Left lobe of liver (tissue), 2 donors: ENCODE data around the gene ARMC10. TPM values are rescaled to one million over a fixed set of nuclear protein-coding genes. Genes with fewer than 3 reads are reported as not detected.
"Not testable (repeated sequence)": the region's sequence is repeated elsewhere in the genome, so short reads cannot be mapped to it uniquely, and the experiment has no call there.

Experiments
- ATAC-seq: fragments of 200-7000 bp; cut with Tn5 transposase; one replicate; pipeline ENCODE4 v1.9.1; 2020; ENCODE audit warnings: mild to moderate bottlenecking, moderate library complexity
- DNase-seq: peaks from one replicate; pipeline ENCODE4 v3.0.0-alpha.2; 2020; ENCODE audit warnings: low spot score
- total RNA-seq: library from RNA; stranded (reverse); gene quantifications from one replicate; pipeline ENCODE4 v1.2.1, GENCODE V29; 2021
- donor health status: DM: no; HTN: no; CAD: no; lungs with moderate emphysema.
- donor health status: DM: no; HTN: yes; CAD: no.

ARMC10 gene
- total RNA-seq, 1 donor from 2014 or later = 15.8 TPM

DNA sequence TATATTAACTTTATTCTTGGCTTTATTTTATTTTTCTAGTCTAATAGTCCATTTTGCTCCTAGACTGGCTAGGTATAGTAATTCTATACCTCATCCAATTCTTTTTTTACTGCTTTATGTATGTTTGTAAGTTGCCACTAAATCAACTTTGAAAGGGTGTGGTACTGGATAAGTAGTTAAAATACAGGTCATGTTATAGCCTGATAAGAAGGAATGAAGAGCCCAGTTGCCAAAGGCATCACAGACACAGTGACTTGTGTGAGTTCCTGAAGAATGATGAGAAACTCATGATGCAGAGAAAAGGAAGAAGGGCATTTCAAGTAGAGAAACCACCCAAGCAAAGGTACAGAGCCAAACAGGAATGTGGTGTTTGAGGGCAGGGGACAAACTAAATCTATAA is 46.7 kb downstream of the ARMC10 start:
- no peak for DNase-seq
- ATAC-seq = no peak

- DNase-seq (no peak), ATAC-seq (no peak)
Measured at GRCh38 chr7:103123529-103123928, 48.6 kb downstream of the ARMC10 start.

GRCh38 chr7:103124429-103124979 is 49.6 kb downstream of the ARMC10 start:
- DNase-seq (no peak), ATAC-seq (no peak)

- no peak for DNase-seq
- ATAC-seq = no peak
Measured at GRCh38 chr7:103127006-103127405, 52.1 kb downstream of the ARMC10 start.

GRCh38 chr7:103129702-103130549 is 55.0 kb downstream of the ARMC10 start:
- ATAC-seq (peak; percentile 46), DNase-seq (no peak)

DNA sequence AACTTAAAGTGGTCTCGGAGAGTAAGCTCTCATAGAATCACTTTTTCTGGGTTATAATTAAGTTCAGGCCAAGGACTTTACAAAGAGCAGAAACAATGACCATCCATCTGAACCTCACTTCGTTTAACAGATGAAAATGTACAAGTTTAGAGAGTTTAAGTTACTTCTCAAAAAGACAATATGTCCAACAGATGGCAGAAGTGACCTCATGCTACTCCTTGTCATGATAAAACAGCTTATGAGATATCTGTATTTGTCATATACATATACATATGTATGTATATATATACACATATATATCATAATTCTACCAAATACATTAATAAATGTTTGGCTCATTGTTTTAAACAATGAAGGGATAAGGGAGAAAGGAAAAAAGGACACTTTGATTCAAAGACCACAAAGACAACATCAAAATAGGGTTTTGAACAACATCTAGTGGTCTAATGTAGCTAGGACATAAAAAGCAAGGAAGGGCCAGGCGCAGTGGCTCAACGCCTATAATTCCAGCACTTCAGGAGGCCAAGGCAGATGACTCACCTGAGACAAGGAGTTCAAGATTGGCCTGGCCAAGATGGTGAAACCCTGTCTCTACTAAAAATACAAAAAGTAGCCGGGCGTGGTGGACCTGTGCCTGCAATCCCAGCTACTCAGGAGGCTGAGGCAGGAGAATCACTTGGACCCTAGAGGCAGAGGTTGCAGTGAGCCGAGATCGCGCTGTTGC is 56.1 kb downstream of the ARMC10 start:
- no peak for ATAC-seq
- no peak for DNase-seq

DNA sequence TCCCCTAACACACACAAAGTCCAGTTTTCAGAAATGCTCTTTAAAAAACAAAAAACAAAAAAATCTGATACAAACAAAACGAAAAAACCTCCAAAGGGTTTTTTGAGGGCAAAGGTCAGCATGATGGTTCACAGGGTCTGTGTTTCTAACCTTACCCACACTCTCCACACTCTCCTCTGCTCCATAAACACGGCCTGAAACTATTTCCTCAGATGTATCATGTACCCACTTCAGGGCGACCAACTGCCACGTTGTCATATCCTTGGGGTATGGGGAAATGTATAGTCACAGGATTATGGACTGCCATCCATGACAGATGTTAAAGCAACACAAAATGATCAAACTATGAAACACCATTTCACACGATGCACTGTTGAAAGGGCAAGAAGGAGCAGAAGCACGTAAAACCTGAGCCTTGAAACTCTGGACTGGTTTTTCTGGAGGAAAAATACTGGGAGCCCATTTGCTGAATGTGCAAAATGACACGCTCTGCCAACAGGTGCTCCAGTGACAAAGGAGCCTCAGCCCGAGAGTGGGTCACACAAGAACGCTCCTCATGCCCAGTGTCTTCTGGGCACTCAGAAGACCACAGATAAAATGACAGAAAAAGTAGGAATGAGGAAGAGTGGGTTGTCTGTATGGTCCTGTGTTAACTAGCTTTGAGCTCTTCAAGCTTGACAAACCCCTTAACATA is 58.2 kb downstream of the ARMC10 start:
- ATAC-seq = no peak
- DNase-seq = no peak

- DNase-seq (no peak), ATAC-seq (no peak)
Measured at GRCh38 chr7:103134836-103135554, 60.1 kb downstream of the ARMC10 start.

GRCh38 chr7:103140061-103140460 is 65.1 kb downstream of the ARMC10 start:
- no peak for DNase-seq
- ATAC-seq = no peak

DNA sequence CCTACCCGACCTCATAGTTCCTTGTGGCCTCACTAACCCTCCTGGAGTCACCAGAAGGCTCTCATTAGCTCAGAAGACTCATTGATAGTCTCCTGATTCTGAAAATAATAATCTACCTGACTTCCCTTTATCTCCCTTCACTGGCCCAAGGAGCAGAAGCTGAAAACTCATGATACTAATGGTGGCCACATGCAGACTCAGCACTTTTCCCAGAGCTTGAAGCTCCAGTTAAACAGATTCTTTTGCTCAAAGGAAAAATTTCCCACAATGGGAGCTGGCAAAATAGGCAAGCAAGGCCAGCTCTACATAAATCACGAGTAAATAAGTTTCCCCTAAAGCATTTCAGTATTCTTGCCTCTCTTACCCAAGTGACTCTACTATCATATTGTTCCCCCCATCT is 65.7 kb downstream of the ARMC10 start:
- DNase-seq (no peak), ATAC-seq (no peak)

DNA sequence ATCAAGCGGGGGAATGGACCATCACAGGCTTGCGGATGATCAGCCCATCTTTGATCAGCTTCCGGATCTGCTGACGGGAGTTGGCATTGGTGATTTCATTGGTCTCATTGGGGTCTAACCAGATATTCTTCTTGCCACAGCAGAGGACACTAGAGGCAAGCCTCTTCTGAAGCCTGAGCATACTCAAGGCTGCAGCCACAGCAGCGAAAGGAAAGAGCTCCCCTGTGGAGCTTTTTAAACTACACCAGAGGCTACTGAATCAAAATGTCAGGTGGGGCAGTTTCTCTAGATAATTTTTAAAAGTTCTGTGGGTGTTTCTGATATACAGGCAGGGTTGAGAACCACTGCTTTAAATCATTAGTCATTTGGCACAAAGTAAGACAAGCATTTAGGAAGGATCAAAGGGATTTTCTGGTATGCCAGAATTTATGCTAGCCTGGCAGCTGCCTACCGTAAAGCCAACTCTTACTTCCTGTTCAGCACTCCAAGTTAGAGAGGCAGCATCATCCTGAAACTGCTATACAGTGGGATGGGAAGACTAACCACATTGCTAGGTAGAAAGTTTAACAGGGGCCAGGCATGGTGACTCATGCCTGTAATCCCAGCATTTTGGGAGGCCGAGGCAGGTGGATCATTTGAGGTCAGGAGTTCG is 66.9 kb downstream of the ARMC10 start:
- DNase-seq (no peak), ATAC-seq (no peak)

DNA sequence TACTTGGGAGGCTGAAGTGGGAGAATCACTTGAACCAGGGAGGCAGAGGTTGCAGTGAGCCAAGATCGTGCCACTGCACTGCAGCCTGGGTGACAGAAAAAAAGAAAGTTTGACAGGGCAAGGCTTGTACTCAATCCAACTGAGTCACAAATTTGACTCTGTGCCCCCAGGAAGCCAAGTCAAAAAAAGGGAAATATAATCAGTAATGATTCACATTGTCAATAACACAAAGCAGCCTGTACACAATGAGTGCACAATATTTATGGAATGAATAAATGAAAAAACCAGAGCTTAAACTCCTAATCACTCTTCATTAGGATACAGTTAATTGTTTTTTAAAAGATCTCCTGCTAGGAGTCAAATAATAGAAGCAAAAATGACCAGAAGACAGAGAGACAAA is 67.6 kb downstream of the ARMC10 start:
- no peak for ATAC-seq
- DNase-seq = no peak

- no peak for DNase-seq
Measured at GRCh38 chr7:103143868-103144267, 68.9 kb downstream of the ARMC10 start.

DNA sequence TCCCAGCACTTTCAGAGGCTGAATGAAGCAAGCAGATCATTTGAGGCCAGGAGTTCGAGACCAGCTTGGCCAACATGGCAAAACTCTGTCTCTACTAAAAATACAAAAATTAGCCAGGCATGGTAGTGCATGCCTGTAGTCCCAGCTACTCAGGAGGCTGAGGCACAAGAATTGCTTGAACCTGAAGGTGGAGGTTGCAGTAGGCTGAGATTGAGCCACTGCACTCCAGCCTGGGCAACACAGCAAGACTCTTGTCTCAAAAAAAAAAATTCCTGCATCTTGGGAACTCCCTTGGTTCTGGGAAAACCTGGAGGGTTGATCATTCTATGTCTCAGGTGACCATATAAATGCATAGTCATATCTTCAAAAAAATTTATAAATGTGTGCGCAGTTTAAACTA is 69.8 kb downstream of the ARMC10 start:
- ATAC-seq, DNase-seq: not testable (repeated sequence)

More at GRCh38 chr7:103143868-103144267, 68.9 kb downstream of the ARMC10 start:
- ATAC-seq = no peak

DNA sequence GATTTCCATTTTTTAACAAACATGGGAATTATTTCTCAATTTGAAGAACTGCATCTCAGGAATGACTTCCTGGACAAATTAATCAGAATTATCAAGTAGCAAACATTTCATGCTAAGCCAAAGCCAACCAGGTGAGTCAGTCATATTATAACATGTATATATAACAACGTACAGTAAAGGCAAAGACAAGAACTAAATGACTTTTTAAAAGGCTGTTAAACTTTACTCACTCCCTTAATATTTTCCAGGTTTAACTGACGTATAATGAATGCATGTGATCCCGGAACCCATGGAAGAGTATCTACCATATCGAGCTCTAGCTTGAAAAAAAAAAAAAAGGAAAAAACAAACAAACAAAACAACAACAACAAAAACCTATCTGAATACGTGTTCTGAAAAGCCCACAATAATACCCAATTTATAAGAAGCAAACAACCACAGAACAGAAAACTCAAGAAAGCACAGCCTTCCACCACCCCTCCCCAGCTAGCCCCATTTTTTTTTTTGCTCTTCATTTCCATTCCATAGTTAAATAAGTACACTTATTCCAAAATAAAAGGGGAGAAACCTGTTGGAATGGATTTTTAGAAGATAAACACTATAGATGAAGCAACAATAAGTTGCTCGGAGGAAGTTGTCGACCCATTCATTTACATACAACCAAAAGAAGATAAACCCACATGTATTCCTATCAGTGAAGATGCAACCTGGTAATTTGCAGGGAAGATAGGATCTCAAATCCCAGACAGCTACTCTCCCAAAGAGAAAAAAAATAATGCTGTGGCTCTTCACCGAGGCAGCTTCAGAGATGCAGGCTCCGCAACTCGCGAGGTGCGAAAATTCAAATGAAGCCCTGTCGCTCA is 73.4 kb downstream of the ARMC10 start:
- ATAC-seq (no peak), DNase-seq (no peak)
